ENCODE measurements around the gene CDC5L.

Gene CDC5L

DNA sequence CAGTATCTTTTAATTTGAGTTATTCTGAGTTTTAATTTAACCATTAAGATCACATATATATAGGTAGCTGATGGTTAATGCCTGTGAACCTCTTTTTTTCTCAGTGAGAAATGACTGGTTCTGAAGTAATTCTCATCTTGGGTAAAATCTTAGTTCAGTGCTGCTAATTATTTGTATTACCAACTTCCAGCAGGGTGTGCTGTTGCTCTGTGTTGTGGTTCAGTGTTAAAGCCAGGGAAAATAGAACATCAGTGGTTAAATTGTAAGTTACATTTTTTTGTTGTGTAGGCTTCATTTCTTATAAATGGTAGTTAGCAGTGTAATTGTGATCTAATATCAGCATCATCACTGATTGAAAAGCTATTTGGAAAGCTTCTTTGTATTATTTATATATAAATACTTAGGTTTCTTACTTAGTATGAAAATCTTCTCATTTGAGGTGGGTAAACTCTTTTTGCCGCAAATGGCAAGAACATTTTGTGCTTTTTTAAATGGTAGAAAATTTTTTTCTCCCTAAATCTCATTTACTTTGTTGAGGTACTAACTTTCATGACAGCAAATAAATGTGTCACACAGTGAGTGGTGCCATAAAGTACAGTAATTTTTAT lies 43.7 kb downstream of the CDC5L start:
- peak; percentile 69 for DNase-seq (ENCODE audit: low read depth)
- H3K4me3 ChIP-seq (ENCODE audit: low read depth, low read length): no peak overlapping the region
- TF ChIP-seq CTCF (IDR thresholded peaks at IDR 0.05; ENCODE audit: low read depth, low read length): peak; percentile 75
- no peak for TF ChIP-seq MYC (IDR thresholded peaks at IDR 0.05; ENCODE audit: low read depth, low read length)
- TF ChIP-seq POLR2A (IDR thresholded peaks at IDR 0.05; ENCODE audit: extremely low read depth, insufficient read length): no peak

DNA sequence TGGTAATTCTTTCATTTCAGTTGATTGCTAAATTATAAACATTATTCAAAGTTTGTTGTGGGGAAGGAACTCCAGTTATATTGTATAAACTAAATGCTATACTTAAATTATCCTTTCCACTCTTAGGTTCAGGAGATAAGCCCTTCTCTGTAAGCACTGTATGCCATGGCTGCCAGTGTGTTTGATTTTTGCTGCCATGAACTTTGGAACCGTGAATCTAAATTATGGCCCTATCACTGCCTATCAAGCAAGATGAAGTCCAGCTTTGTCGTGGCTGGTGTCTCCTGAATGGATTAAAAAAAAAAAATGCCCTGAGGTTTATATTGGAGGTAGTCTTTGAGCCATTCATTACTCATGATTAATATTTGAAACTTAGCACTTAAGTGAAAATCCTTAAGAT lies 44.7 kb downstream of the CDC5L start:
- H3K4me3 ChIP-seq (ENCODE audit: low read depth, low read length): no peak overlapping the region
- no peak for TF ChIP-seq MYC (IDR thresholded peaks at IDR 0.05; ENCODE audit: low read depth, low read length)
- no peak for TF ChIP-seq CTCF (IDR thresholded peaks at IDR 0.05; ENCODE audit: low read depth, low read length)
- TF ChIP-seq POLR2A (IDR thresholded peaks at IDR 0.05; ENCODE audit: extremely low read depth, insufficient read length): no peak
- no peak for TF ChIP-seq MAX (IDR thresholded peaks at IDR 0.05; ENCODE audit: low read depth, low read length)
- DNase-seq (ENCODE audit: low read depth): no peak

DNA sequence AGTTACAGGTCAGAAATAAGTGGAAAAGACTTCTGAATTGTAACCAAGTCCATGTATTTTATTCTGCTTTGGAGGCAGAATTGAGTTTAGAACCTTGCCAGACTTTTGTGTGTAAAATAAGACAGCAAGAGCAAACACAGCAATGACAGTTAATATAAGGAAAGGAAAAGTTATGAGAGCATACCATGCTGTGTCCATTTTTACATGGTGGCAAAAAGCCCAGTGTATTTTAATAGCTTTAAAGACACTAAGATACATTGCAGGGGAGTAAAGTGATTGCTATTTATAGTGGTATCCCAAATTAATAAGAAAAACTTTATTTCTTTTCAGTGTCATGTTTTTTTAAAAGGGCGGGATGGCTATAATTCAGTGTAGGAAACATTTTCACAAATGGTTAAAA lies 45.2 kb downstream of the CDC5L start:
- DNase-seq (ENCODE audit: low read depth): no peak

DNA sequence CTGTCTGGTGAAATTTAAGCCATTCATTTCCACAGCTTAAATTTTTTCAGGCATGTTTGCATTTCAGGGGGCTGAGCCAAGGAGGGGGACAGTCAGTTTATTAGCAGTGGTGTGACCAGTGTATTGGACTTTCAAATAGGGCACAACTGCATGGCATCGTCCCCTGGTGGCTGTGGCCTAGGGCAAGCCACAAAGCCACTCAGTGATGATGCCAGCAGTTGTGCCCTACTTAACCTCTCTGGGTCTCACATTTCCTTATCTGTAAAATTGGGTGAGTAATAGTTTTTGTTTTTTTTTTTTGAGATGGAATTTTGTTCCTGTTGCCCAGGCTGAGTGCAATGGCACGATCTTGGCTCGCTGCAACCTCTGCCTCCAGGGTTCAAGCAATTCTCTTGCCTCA lies 48.0 kb downstream of the CDC5L start:
- H3K4me3 ChIP-seq (ENCODE audit: low read depth, low read length): no peak overlapping the region
- TF ChIP-seq POLR2A (IDR thresholded peaks at IDR 0.05; ENCODE audit: extremely low read depth, insufficient read length) (no peak), MYC (IDR thresholded peaks at IDR 0.05; ENCODE audit: low read depth, low read length) (no peak), MAX (IDR thresholded peaks at IDR 0.05; ENCODE audit: low read depth, low read length) (no peak), CTCF (IDR thresholded peaks at IDR 0.05; ENCODE audit: low read depth, low read length) (no peak)
- no peak for DNase-seq (ENCODE audit: low read depth)

More for the DNA sequence above, 45.2 kb downstream of the CDC5L start:
- no peak for TF ChIP-seq CTCF (IDR thresholded peaks at IDR 0.05; ENCODE audit: low read depth, low read length)
- no peak for TF ChIP-seq MAX (IDR thresholded peaks at IDR 0.05; ENCODE audit: low read depth, low read length)
- no peak for TF ChIP-seq POLR2A (IDR thresholded peaks at IDR 0.05; ENCODE audit: extremely low read depth, insufficient read length)
- TF ChIP-seq MYC (IDR thresholded peaks at IDR 0.05; ENCODE audit: low read depth, low read length): no peak
- H3K4me3 ChIP-seq (ENCODE audit: low read depth, low read length): no peak overlapping the region

DNA sequence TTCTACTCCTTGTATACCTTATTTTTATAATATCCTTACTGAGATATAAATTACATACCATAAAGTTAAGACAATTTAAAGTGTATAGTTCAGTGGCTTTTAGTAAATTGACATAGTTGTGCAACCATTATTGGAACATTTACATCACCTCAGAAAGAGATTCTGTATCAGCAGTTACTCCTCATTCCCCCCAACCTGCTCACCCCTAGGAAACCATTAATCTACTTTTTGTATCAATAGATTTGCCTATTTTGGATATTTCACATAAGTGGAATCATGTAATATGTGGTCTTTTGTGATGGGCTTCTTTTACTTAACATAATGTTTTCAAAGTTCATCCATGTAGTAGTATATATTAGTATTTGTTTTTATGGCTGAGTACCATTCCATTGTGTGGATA lies 51.3 kb downstream of the CDC5L start:
- no peak for DNase-seq (ENCODE audit: low read depth)
- TF ChIP-seq CTCF (IDR thresholded peaks at IDR 0.05; ENCODE audit: low read depth, low read length): no peak
- TF ChIP-seq MYC (IDR thresholded peaks at IDR 0.05; ENCODE audit: low read depth, low read length): no peak
- no peak for TF ChIP-seq POLR2A (IDR thresholded peaks at IDR 0.05; ENCODE audit: extremely low read depth, insufficient read length)
- no peak for TF ChIP-seq MAX (IDR thresholded peaks at IDR 0.05; ENCODE audit: low read depth, low read length)
- no peak overlapping the region for H3K4me3 ChIP-seq (ENCODE audit: low read depth, low read length)
